ENCODE data around the gene SLC35A3. TPM values are rescaled to one million over a fixed set of nuclear protein-coding genes. Genes with fewer than 3 reads are reported as not detected.

Gene SLC35A3
- total RNA-seq, 3 donors from 2014 or later (not counting 1 experiment from before 2014, with no cell fraction given) = 40.2 to 49.8 (median 43.1) TPM

DNA sequence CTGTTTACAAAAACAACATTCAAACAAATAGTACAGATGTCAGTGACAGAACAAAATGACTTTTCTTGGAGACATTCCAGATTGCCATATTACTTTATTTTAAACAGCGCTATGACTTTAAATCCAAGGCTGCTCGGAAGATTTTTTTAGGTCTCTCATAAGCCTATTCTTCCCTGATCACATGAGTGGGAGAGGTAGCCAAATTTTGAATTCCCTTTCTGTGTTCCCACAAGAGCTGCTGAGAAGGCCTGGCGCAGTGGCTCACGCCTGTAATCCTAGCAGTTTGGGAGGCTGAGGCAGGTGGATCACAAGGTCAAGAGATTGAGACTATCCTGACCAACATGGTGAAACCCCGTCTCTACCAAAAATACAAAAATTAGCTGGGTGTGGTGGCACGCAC, 53.7 kb downstream of the SLC35A3 start:
- Histone ChIP-seq H3K4me3 (ENCODE audit: low read length) (no peak overlapping the region), H3K27me3 (ENCODE audit: control insufficient read depth, insufficient read depth, low read length) (no peaks in the 10 kb centered on the region), H3K36me3 (ENCODE audit: control insufficient read depth, insufficient read depth, low read length) (peaks cover 3% of the 10 kb centered on the region), H3K27ac (ENCODE audit: low read length) (no peak overlapping the region), H3K9me3 (ENCODE audit: control insufficient read depth, insufficient read depth, low read length) (no peaks in the 10 kb centered on the region), H3K4me1 (ENCODE audit: control insufficient read depth, insufficient read depth, low read length) (peaks cover 8% of the 10 kb centered on the region)
- H3K27ac Mint-ChIP-seq = peak overlapping the region; percentile 20 to 35
- TF ChIP-seq, protein P1, sequence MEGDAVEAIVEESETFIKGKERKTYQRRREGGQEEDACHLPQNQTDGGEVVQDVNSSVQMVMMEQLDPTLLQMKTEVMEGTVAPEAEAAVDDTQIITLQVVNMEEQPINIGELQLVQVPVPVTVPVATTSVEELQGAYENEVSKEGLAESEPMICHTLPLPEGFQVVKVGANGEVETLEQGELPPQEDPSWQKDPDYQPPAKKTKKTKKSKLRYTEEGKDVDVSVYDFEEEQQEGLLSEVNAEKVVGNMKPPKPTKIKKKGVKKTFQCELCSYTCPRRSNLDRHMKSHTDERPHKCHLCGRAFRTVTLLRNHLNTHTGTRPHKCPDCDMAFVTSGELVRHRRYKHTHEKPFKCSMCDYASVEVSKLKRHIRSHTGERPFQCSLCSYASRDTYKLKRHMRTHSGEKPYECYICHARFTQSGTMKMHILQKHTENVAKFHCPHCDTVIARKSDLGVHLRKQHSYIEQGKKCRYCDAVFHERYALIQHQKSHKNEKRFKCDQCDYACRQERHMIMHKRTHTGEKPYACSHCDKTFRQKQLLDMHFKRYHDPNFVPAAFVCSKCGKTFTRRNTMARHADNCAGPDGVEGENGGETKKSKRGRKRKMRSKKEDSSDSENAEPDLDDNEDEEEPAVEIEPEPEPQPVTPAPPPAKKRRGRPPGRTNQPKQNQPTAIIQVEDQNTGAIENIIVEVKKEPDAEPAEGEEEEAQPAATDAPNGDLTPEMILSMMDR (IDR thresholded peaks at IDR 0.05) = no peak
- no peak overlapping the region for H3K4me3 Mint-ChIP-seq
- no peak for DNase-seq
- 99% methylated on average over 5 of the region's 6 CpGs for WGBS (ENCODE audit: insufficient coverage)
- no peaks in the 10 kb centered on the region for H3K27me3 Mint-ChIP-seq (ENCODE audit: low read depth in 2 of 2)
- H3K9me3 Mint-ChIP-seq = no peaks in the 10 kb centered on the region
- intact Hi-C loops (cut with micrococcal nuclease) = loop anchor here (10.0 kb wide), 1 partner anchor 691 kb away; the partner anchor contains the start of gene VCAM1
- H3K36me3 Mint-ChIP-seq = no peaks in the 10 kb centered on the region
- no peak for ATAC-seq
- H3K4me1 Mint-ChIP-seq = peaks cover 10 to 12% of the 10 kb centered on the region in 2 donors

DNA sequence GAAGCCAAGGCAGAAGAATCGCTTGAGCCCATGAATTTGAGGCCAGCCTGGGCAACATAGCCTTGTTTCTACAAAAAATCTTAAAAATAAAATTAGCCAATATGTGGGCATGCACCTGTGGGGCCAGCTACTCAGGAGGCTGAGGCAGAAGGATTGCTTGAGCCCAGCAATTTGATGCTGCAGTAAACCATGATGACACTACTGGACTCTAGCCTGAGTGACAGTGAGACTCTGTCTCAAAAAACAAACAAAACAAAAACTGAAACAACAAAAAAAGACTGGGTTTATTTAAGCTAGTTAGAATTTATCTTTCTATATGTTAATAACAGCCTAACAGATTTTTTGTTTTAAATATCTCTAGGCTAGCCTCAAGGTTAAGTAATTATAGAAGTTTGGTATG, 57.4 kb downstream of the SLC35A3 start:
- Mint-ChIP-seq H3K4me1 (peaks cover 18 to 20% of the 10 kb centered on the region in 2 donors), H3K27ac (peak overlapping the region; percentile 97 to 100), H3K36me3 (no peaks in the 10 kb centered on the region), H3K9me3 (no peaks in the 10 kb centered on the region), H3K4me3 (peak overlapping the region; percentile 8), H3K27me3 (ENCODE audit: low read depth in 2 of 2) (no peaks in the 10 kb centered on the region)
- H3K36me3 ChIP-seq (ENCODE audit: control insufficient read depth, insufficient read depth, low read length) = peaks cover 3% of the 10 kb centered on the region
- ATAC-seq (no peak), DNase-seq (no peak)
- H3K27me3 ChIP-seq (ENCODE audit: control insufficient read depth, insufficient read depth, low read length) = no peaks in the 10 kb centered on the region
- TF ChIP-seq, protein P1 (IDR thresholded peaks at IDR 0.05) = no peak
- H3K4me1 ChIP-seq (ENCODE audit: control insufficient read depth, insufficient read depth, low read length) = peaks cover 17% of the 10 kb centered on the region
- no peaks in the 10 kb centered on the region for H3K9me3 ChIP-seq (ENCODE audit: control insufficient read depth, insufficient read depth, low read length)
- intact Hi-C loops (cut with micrococcal nuclease) = loop anchor here (10.0 kb wide), 1 partner anchor 688 kb away; the partner anchor contains the start of gene VCAM1
- no peak overlapping the region for H3K4me3 ChIP-seq (ENCODE audit: low read length)
- no peak overlapping the region for H3K27ac ChIP-seq (ENCODE audit: low read length)
- WGBS (ENCODE audit: insufficient coverage) = 94% methylated on average over 1 of the region's 1 CpG

- Mint-ChIP-seq H3K27me3 (ENCODE audit: low read depth in 2 of 2) (no peaks in the 10 kb centered on the region), H3K27ac (peak overlapping the region; percentile 97 to 100), H3K4me1 (peaks cover 18 to 20% of the 10 kb centered on the region in 2 donors), H3K9me3 (no peaks in the 10 kb centered on the region), H3K4me3 (peak overlapping the region; percentile 80), H3K36me3 (no peaks in the 10 kb centered on the region)
- 43% methylated on average over 2 of the region's 2 CpGs for WGBS (ENCODE audit: insufficient coverage)
- Histone ChIP-seq H3K27ac (ENCODE audit: low read length) (peak overlapping the region; percentile 93), H3K4me3 (ENCODE audit: low read length) (no peak overlapping the region), H3K27me3 (ENCODE audit: control insufficient read depth, insufficient read depth, low read length) (no peaks in the 10 kb centered on the region), H3K4me1 (ENCODE audit: control insufficient read depth, insufficient read depth, low read length) (peaks cover 17% of the 10 kb centered on the region), H3K36me3 (ENCODE audit: control insufficient read depth, insufficient read depth, low read length) (no peaks in the 10 kb centered on the region), H3K9me3 (ENCODE audit: control insufficient read depth, insufficient read depth, low read length) (no peaks in the 10 kb centered on the region)
- DNase-seq (peak; percentile 29 to 75), ATAC-seq (peak; percentile 85 to 96 (median 94))
- intact Hi-C loops (cut with micrococcal nuclease) = loop anchor here (1.0 to 10.0 kb wide), 2 partner anchors 10 to 686 kb away; partner anchors contain the start of gene VCAM1
- TF ChIP-seq, protein P1 (IDR thresholded peaks at IDR 0.05) = no peak
Observed at GRCh38 chr1:100028765-100029164, 59.0 kb downstream of the SLC35A3 start.

DNA sequence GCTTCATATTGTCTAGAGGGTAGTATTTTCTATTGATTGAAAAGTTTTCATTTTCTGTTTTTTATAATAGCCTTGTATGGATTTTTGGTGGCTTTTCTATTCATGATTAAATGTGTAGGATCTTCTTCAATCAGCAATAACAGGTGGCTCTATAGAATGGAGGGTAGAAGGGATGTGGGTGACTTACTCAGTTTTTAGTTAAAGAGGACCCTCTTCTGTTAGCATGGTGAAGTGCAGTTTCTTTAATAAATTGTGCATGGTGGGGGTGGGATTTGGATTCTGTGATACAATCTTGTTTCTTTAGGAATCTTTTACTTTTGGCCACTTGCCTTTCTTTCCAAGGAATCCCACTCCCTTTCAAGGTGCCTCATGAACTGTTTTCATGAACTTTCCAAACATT, 64.7 kb downstream of the SLC35A3 start:
- no peaks in the 10 kb centered on the region for H3K27me3 ChIP-seq (ENCODE audit: control insufficient read depth, insufficient read depth, low read length)
- peak in 1 of 3 donors; percentile 22 for ATAC-seq
- DNase-seq = peak in 1 of 2 donors; percentile 60
- Mint-ChIP-seq H3K4me3 (no peak overlapping the region), H3K9me3 (no peaks in the 10 kb centered on the region), H3K36me3 (no peaks in the 10 kb centered on the region), H3K27me3 (ENCODE audit: low read depth in 2 of 2) (no peaks in the 10 kb centered on the region), H3K4me1 (peaks cover 23 to 29% of the 10 kb centered on the region in 2 donors), H3K27ac (peak overlapping the region; percentile 10 to 27)
- TF ChIP-seq, protein P1 (IDR thresholded peaks at IDR 0.05) = peak; percentile 64
- no peaks in the 10 kb centered on the region for H3K36me3 ChIP-seq (ENCODE audit: control insufficient read depth, insufficient read depth, low read length)
- H3K4me3 ChIP-seq (ENCODE audit: low read length) = no peak overlapping the region
- peaks cover 5% of the 10 kb centered on the region for H3K4me1 ChIP-seq (ENCODE audit: control insufficient read depth, insufficient read depth, low read length)
- intact Hi-C loops (cut with micrococcal nuclease) = loop anchor here (1.0 to 10.0 kb wide), 3 partner anchors 66 to 860 kb away; partner anchors contain the start of genes EXTL2, SLC30A7 and SLC35A3
- H3K27ac ChIP-seq (ENCODE audit: low read length) = no peak overlapping the region
- no peaks in the 10 kb centered on the region for H3K9me3 ChIP-seq (ENCODE audit: control insufficient read depth, insufficient read depth, low read length)

All from natural killer cell (primary cell).